Right lobe of liver (tissue), 6 donors: Measurements from ENCODE around the gene FAM240A. TPM values are rescaled to one million over a fixed set of nuclear protein-coding genes. Genes with fewer than 3 reads are reported as not detected.

ENCODE experiments used
- ATAC-seq, 4 donors: fragments of 200-7000 bp; cut with Tn5 transposase; one replicate each; pipeline ENCODE4 v1.9.1; 2020; ENCODE audit warnings: mild to moderate bottlenecking in 4 of 4, moderate library complexity in 4 of 4
- DNase-seq, 3 donors: peaks; one replicate each; pipeline ENCODE4 v3.0.0-alpha.2; 2020
- H3K27ac ChIP-seq, 3 donors: fragments of 200-600 bp; one replicate each; pipeline ENCODE4 v1.8.0; 2022
- H3K27me3 ChIP-seq, 2 donors: fragments of 200-600 bp; one replicate each; pipeline ENCODE4 v1.8.0; 2022
- H3K36me3 ChIP-seq, 4 donors: fragments of 200-600 bp; sonication (generic) in 1 of 4; one replicate each; pipeline versions ENCODE4 v1.5.1 to v1.8.0; 2017 to 2022; ENCODE audit warnings: control low read depth in 1 of 4
- H3K4me1 ChIP-seq, 4 donors: fragments of 200-600 bp; sonication (generic) in 1 of 4; one replicate each; pipeline versions ENCODE4 v1.5.1 to v1.8.0; 2017 to 2022; ENCODE audit warnings: control low read depth in 1 of 4
- H3K4me3 ChIP-seq, 3 donors: fragments of 200-600 bp; one replicate each; pipeline ENCODE4 v1.8.0; 2022
- H3K9me3 ChIP-seq, 4 donors: fragments of 200-600 bp; sonication (generic) in 1 of 4; one replicate each; pipeline versions ENCODE4 v1.5.1 to v1.8.0; 2017 to 2022; ENCODE audit warnings: control low read depth in 1 of 4
- POLR2A ChIP-seq: fragments of 450-650 bp; IDR thresholded peaks from one replicate; pipeline ENCODE4 v1.6.1; 2017; ENCODE audit warnings: antibody characterized with exemption, mild to moderate bottlenecking
- WGBS: methylation state at CpG from one replicate; pipeline ENCODE4 v1.1.6; 2018; ENCODE audit warnings: low coverage, low lambda C conversion rate; ENCODE audit not compliant: insufficient coverage; ENCODE audit errors: missing lambda C conversion rate; 5-methylcytosine and 5-hydroxymethylcytosine counted together
- intact Hi-C, 2 donors: fragments of 100-400 bp; cut with DNase I; formaldehyde crosslinking; loops; one replicate each; pipeline versions ENCODE4 v1.11.2 to v1.14.1; 2022
- total RNA-seq, 6 experiments: library from RNA; depleted of rRNA in 2 of 6; stranded (reverse); fragments of >200 nt in 2 of 6; fragmentation: NEBNext Ultra II Directional in 3 of 6; extraction: Animal tissue kit (Norgen Biotek cat#: 25700) in 3 of 6; gene quantifications; one replicate each; pipeline versions ENCODE4 v1.1.0 to v1.2.4, GENCODE V29; 2016 to 2023
- TF ChIP-seq, protein P1 (sequence below), 4 donors: fragments of 200-600 bp in 3 of 4; fragments of 450-650 bp in 1 of 4; IDR thresholded peaks; one replicate each; pipeline versions ENCODE4 v1.5.1 to v1.8.0; 2016 to 2022; ENCODE audit warnings: antibody characterized with exemption in 4 of 4, mild to moderate bottlenecking in 2 of 4
- donor health status: DM: no; HTN: yes; CAD: no.
- donor health status: DM: no; HTN: no; CAD: no.
- donor health status: DM: no; HTN: no; CAD: no.
- donor health status: DM: no; HTN: yes; CAD: no.
- donor health status: DM: no; HTN: yes; CAD: no.

Gene FAM240A
- total RNA-seq, 6 experiments from 2014 or later: not detected

DNA sequence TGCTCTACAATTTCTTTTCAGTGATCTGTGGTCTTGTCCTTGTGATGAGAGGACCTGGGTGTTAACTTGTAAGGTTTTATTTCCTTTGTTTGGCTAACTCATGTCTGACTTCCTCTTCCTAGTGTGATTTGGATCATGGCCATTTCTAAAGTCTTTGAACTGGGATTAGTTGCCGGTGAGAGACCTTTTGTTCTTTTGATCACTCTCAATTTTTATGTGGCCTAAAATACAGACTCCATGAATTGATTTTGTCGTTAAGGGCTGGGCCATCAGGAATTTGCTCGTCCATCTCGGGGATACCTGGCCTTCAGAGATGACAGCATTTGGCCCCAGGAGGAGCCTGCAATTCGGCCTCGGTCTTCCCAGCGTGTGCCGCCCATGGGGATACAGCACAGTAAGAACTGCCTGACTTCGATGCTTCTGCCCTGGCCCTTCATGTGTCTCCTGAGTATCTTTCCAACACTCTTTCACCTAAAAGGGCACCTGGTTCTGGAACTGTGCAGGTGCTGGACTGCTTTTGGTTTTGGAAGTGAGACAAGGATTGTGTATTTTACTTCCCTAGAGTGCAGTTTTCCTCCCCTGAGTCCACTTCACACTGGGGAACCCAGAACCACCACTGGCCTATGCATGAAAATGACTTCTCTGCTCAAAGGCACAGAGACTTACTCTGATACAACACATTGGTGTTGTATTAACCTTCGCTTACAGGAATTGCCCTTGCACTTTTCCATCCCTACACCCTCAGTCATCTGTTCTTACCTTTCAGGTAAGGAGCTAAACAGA, 33.2 kb upstream of the FAM240A start:
- Histone ChIP-seq H3K27me3 (no peaks in the 10 kb centered on the region), H3K9me3 (no peaks in the 10 kb centered on the region), H3K27ac (peak overlapping the region in 2 of 3 donors; percentile 3 to 34), H3K4me1 (peaks cover 0 to 45% (median 22%) of the 10 kb centered on the region in 4 donors), H3K4me3 (no peak overlapping the region), H3K36me3 (no peaks in the 10 kb centered on the region)
- ATAC-seq (peak in 3 of 4 donors; percentile 4 to 37 (median 24)), DNase-seq (no peak)
- intact Hi-C loops: no loop called here
- 27% methylated on average over 5 of the region's 10 CpGs for WGBS
- TF ChIP-seq POLR2A: no peak
- TF ChIP-seq, protein P1, sequence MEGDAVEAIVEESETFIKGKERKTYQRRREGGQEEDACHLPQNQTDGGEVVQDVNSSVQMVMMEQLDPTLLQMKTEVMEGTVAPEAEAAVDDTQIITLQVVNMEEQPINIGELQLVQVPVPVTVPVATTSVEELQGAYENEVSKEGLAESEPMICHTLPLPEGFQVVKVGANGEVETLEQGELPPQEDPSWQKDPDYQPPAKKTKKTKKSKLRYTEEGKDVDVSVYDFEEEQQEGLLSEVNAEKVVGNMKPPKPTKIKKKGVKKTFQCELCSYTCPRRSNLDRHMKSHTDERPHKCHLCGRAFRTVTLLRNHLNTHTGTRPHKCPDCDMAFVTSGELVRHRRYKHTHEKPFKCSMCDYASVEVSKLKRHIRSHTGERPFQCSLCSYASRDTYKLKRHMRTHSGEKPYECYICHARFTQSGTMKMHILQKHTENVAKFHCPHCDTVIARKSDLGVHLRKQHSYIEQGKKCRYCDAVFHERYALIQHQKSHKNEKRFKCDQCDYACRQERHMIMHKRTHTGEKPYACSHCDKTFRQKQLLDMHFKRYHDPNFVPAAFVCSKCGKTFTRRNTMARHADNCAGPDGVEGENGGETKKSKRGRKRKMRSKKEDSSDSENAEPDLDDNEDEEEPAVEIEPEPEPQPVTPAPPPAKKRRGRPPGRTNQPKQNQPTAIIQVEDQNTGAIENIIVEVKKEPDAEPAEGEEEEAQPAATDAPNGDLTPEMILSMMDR (IDR thresholded peaks at IDR 0.05): no peak

DNA sequence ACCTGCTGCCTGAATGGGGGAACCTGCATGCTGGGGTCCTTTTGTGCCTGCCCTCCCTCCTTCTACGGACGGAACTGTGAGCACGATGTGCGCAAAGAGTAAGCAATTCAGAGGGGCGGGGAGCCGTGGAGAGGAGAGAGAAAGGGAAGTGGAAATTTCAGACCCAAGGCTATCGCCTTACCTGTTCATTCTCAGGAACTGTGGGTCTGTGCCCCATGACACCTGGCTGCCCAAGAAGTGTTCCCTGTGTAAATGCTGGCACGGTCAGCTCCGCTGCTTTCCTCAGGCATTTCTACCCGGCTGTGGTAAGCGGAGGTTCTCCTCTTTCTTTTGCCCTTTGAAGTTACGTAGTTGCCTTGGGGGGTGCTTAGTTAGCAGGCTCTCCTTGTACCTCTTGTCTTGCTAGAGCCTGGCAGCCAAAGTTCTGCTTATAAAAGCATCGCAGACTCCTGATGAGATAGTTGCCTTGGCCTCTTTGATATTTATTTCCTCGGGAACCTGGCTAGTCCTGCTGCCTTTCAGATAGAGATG, 32.5 kb upstream of the FAM240A start:
- 72% methylated on average over 9 of the region's 14 CpGs for WGBS
- Histone ChIP-seq H3K4me1 (peaks cover 0 to 44% (median 19%) of the 10 kb centered on the region in 4 donors), H3K36me3 (no peaks in the 10 kb centered on the region), H3K27ac (no peak overlapping the region), H3K4me3 (no peak overlapping the region), H3K9me3 (no peaks in the 10 kb centered on the region), H3K27me3 (no peaks in the 10 kb centered on the region)
- DNase-seq: no peak
- TF ChIP-seq, protein P1 (IDR thresholded peaks at IDR 0.05): no peak
- TF ChIP-seq POLR2A: no peak
- no peak for ATAC-seq
- intact Hi-C loops: no loop called here

DNA sequence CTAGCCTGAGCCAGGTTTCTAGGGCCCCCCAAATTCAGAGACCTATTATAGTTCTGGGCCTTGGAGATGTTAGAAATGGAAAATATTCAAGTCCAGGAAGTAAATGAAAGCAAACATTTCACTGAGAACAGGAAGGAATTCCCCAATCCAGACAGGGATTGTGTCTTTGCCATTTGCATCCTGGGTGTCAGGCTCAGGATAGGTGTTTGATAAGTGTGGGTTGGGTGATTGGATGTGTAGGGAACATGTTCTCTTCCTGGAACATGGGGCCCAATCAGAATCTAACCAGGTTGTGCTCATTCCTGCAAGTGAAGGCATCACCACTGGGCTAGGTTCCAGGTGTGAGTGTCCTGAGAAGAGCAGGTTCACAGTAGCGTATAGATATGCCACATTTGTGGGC, 31.6 kb upstream of the FAM240A start:
- Histone ChIP-seq H3K4me1 (peaks cover 0 to 44% (median 19%) of the 10 kb centered on the region in 4 donors), H3K36me3 (no peaks in the 10 kb centered on the region), H3K4me3 (no peak overlapping the region), H3K9me3 (no peaks in the 10 kb centered on the region), H3K27me3 (no peaks in the 10 kb centered on the region), H3K27ac (no peak overlapping the region)
- ATAC-seq: no peak
- TF ChIP-seq POLR2A: no peak
- TF ChIP-seq, protein P1 (IDR thresholded peaks at IDR 0.05): no peak
- WGBS: 100% methylated on average over 1 of the region's 1 CpG
- DNase-seq: no peak
- intact Hi-C loops: no loop called here

DNA sequence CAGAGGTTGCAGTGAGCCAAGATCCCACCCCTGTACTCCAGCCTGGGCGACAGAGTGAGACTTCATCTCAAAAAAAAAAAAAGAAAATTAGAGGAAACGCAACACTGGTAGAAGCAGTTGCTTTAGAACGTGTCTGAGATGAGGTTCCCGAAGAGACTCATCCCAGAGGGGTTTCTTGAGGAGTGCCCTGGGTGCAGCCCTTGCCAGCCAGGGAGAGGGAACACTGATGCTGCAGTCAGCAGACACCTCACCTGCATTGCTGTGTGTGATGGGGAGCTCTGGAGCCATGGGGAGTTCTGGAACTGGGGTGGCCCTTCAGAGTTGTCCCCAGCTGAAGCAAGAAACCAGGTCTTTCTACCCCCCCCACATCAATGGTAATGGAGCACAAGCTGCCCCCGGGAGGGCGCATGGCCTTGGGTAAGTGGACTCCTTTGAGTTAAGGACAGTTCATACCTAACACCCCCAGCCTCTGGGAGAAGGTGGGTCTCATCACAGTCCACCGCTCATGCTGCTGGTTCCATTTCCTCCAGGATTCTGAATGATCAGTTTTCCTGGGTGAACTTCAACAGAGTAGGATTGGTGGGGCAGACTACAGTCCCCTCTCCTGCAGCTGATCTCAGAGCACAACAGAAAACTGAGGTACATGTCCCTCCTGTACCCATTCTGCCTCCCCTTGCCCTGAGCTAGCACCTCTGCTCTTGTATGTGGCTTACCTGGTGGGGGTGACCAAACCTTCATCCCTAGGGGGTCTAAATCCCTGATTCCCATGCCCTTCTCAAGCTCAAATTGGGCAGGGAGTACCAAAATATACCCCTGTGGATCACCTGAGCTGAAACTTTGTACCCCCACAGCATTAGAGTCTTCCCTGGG, 27.5 kb upstream of the FAM240A start:
- Histone ChIP-seq H3K9me3 (no peaks in the 10 kb centered on the region), H3K4me1 (peaks cover 0 to 45% (median 16%) of the 10 kb centered on the region in 4 donors), H3K27me3 (no peaks in the 10 kb centered on the region), H3K27ac (peak overlapping the region in 2 of 3 donors; percentile 64 to 90), H3K4me3 (no peak overlapping the region), H3K36me3 (no peaks in the 10 kb centered on the region)
- intact Hi-C loops: no loop called here
- no peak for DNase-seq
- no peak for TF ChIP-seq POLR2A
- TF ChIP-seq, protein P1 (IDR thresholded peaks at IDR 0.05): no peak
- WGBS: 94% methylated on average over 4 of the region's 7 CpGs
- ATAC-seq: no peak
